Measurements from ENCODE around the gene GTF2A1L.

GTF2A1L gene

DNA sequence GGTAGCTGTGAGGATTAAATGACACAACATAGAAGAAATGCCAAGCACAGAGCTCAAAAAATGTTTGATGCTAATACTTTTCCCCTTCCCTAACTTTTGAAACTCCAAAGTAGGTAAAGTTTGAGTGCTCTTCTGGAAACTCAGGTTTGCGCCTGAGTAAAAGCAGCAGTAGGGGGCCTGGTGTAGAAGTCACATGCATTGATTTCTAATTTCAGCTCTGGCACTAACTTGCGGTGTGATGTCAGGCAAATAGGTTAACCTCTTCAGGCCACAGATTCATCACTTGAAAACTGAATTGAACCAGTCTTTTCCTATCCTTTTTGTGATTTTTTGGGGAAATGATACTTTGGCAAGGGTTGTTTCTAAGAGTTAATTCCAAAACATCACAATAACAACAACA is 110.6 kb downstream of the GTF2A1L start:
- in situ Hi-C loops (cut with MboI; ENCODE audit: low sequenced_read_pairs): no loop called here

GRCh38 chr2:48728840-48729239 is 111.2 kb downstream of the GTF2A1L start:
- in situ Hi-C loops (cut with MboI; ENCODE audit: low sequenced_read_pairs): no loop called here

Measured in HL-60/S4 treated with retinoic acid at 250 ng/mL for 4 days and 3 days (cell line).